Measurements from ENCODE around the gene SDK1. TPM values are rescaled to one million over a fixed set of nuclear protein-coding genes. Genes with fewer than 3 reads are reported as not detected.

Gene SDK1
- total RNA-seq, 4 donors from 2014 or later, result 1.3 to 5.0 (median 2.0) TPM

GRCh38 chr7:4151926-4152549, 851.0 kb downstream of the SDK1 start:
- H3K36me3 ChIP-seq, result no peaks in the 10 kb centered on the region
- 63 to 74% methylated on average over 12 to 13 of the region's 13 CpGs for WGBS, 2 donors
- DNase-seq, result no peak
- intact Hi-C loops (cut with DNase I), result no loop called here
- no peaks in the 10 kb centered on the region for H3K27me3 ChIP-seq
- H3K4me3 ChIP-seq (replicated peaks in 1 of 3), result no peak overlapping the region
- no peaks in the 10 kb centered on the region for H3K9me3 ChIP-seq
- H3K27ac ChIP-seq, result no peak overlapping the region
- TF ChIP-seq POLR2A (IDR thresholded peaks at IDR 0.05) (no peak), CTCF (IDR thresholded peaks at IDR 0.05) (no peak)
- H3K4me1 ChIP-seq, result no peaks in the 10 kb centered on the region

GRCh38 chr7:4154882-4155535, 854.0 kb downstream of the SDK1 start:
- DNase-seq, result no peak
- Histone ChIP-seq H3K27me3 (no peaks in the 10 kb centered on the region), H3K9me3 (no peaks in the 10 kb centered on the region), H3K4me3 (replicated peaks in 1 of 3) (no peak overlapping the region), H3K36me3 (no peaks in the 10 kb centered on the region), H3K4me1 (no peaks in the 10 kb centered on the region), H3K27ac (no peak overlapping the region)
- TF ChIP-seq POLR2A (IDR thresholded peaks at IDR 0.05), result no peak
- WGBS, 2 donors, result 77 to 85% methylated on average over 12 of the region's 12 CpGs
- intact Hi-C loops (cut with DNase I), result no loop called here

- intact Hi-C loops (cut with DNase I), result no loop called here
- DNase-seq, result no peak
- Histone ChIP-seq H3K4me3 (replicated peaks in 1 of 3) (no peak overlapping the region), H3K27ac (no peak overlapping the region), H3K9me3 (no peaks in the 10 kb centered on the region), H3K36me3 (no peaks in the 10 kb centered on the region), H3K27me3 (no peaks in the 10 kb centered on the region), H3K4me1 (no peaks in the 10 kb centered on the region)
- TF ChIP-seq CTCF (IDR thresholded peaks at IDR 0.05), result no peak
- TF ChIP-seq POLR2A (IDR thresholded peaks at IDR 0.05), result no peak
- 81 to 82% methylated on average over 5 of the region's 5 CpGs for WGBS, 2 donors
Observed at GRCh38 chr7:4156190-4156589, 855.1 kb downstream of the SDK1 start.

GRCh38 chr7:4157651-4158050, 856.6 kb downstream of the SDK1 start:
- Histone ChIP-seq H3K36me3 (no peaks in the 10 kb centered on the region), H3K27me3 (no peaks in the 10 kb centered on the region), H3K4me3 (replicated peaks in 1 of 3) (no peak overlapping the region), H3K27ac (no peak overlapping the region), H3K9me3 (no peaks in the 10 kb centered on the region), H3K4me1 (no peaks in the 10 kb centered on the region)
- no peak for DNase-seq
- intact Hi-C loops (cut with DNase I), result no loop called here
- TF ChIP-seq POLR2A (IDR thresholded peaks at IDR 0.05), result no peak
- TF ChIP-seq CTCF (IDR thresholded peaks at IDR 0.05), result no peak
- WGBS, 2 donors, result 76 to 89% methylated on average over 9 to 10 of the region's 10 CpGs

GRCh38 chr7:4158441-4159153, 857.5 kb downstream of the SDK1 start:
- TF ChIP-seq CTCF (IDR thresholded peaks at IDR 0.05) (no peak), POLR2A (IDR thresholded peaks at IDR 0.05) (no peak)
- Histone ChIP-seq H3K36me3 (no peaks in the 10 kb centered on the region), H3K27ac (no peak overlapping the region), H3K27me3 (no peaks in the 10 kb centered on the region), H3K4me1 (no peaks in the 10 kb centered on the region), H3K4me3 (replicated peaks in 1 of 3) (no peak overlapping the region), H3K9me3 (no peaks in the 10 kb centered on the region)
- DNase-seq, result no peak
- intact Hi-C loops (cut with DNase I), result no loop called here
- WGBS, 2 donors, result 95 to 96% methylated on average over 22 to 25 of the region's 27 CpGs
